GM19025 (cell line): ENCODE results near the gene DPM1.

Experiments used
- ATAC-seq: cut with Tn5 transposase; IDR thresholded peaks from one replicate; pipeline ENCODE4 v1.9.1; 2021; ENCODE audit warnings: mild to moderate bottlenecking, low read depth, moderate library complexity; ENCODE audit not compliant: unreplicated experiment

Gene DPM1

GRCh38 chr20:50932016-50932485 lies 26.3 kb downstream of the DPM1 start:
- no peak for ATAC-seq

GRCh38 chr20:50931306-50932015 lies 26.9 kb downstream of the DPM1 start, which contains the start of gene ADNP:
Gene ADNP, minus strand, starts transcription at chr20:50931437. Its CDS starts 27,441 bp downstream, at chr20:50903996.
- peak; percentile 59 for ATAC-seq

GRCh38 chr20:50930976-50931305 lies 27.4 kb downstream of the DPM1 start:
- ATAC-seq, result peak; percentile 9

GRCh38 chr20:50930139-50930975 lies 28.0 kb downstream of the DPM1 start:
- peak; percentile 9 for ATAC-seq

GRCh38 chr20:50929299-50930138 lies 28.8 kb downstream of the DPM1 start:
- ATAC-seq, result peak; percentile 44

GRCh38 chr20:50928469-50928868 lies 29.9 kb downstream of the DPM1 start:
- no peak for ATAC-seq

GRCh38 chr20:50926530-50926929 lies 31.8 kb downstream of the DPM1 start:
- ATAC-seq, result no peak

- no peak for ATAC-seq
These were observed 33.9 kb downstream of the DPM1 start for GRCh38 chr20:50924261-50924920.

GRCh38 chr20:50921803-50922501 lies 36.4 kb downstream of the DPM1 start:
- no peak for ATAC-seq

GRCh38 chr20:50920997-50921396 lies 37.3 kb downstream of the DPM1 start:
- ATAC-seq, result no peak

GRCh38 chr20:50919567-50919966 lies 38.8 kb downstream of the DPM1 start:
- ATAC-seq, result no peak

- ATAC-seq, result no peak
These were observed 39.9 kb downstream of the DPM1 start for GRCh38 chr20:50918403-50918802.

- no peak for ATAC-seq
These were observed 41.4 kb downstream of the DPM1 start for GRCh38 chr20:50916934-50917333.

- no peak for ATAC-seq
These were observed 42.1 kb downstream of the DPM1 start for GRCh38 chr20:50916257-50916656.

GRCh38 chr20:50915424-50915823 lies 42.9 kb downstream of the DPM1 start:
- no peak for ATAC-seq

GRCh38 chr20:50913690-50914375 lies 44.5 kb downstream of the DPM1 start:
- no peak for ATAC-seq

- no peak for ATAC-seq
These were observed 46.6 kb downstream of the DPM1 start for GRCh38 chr20:50911716-50912115.

GRCh38 chr20:50911030-50911429 lies 47.3 kb downstream of the DPM1 start:
- no peak for ATAC-seq

GRCh38 chr20:50909413-50909812 lies 48.9 kb downstream of the DPM1 start:
- ATAC-seq, result no peak
